SK-N-MC (cell line): Measurements from ENCODE around the gene BRI3BP.

Source experiments
- EZH2 ChIP-seq: fragments of 200-600 bp; sonication (generic); IDR thresholded peaks from one replicate; pipeline ENCODE4 v1.6.1; 2017; ENCODE audit warnings: antibody characterized with exemption
- FOXP2 ChIP-seq: optimal IDR thresholded peaks from 2 replicates; pipeline ENCODE3; 2011; ENCODE audit warnings: mild to moderate bottlenecking, moderate library complexity; ENCODE audit not compliant: insufficient read depth; ENCODE audit errors: extremely low read length, control extremely low read depth
- POLR2AphosphoS5 ChIP-seq: IDR thresholded peaks from 2 replicates; pipeline ENCODE4 v1.6.1; 2012; ENCODE audit warnings: mild to moderate bottlenecking, low read depth, low read length, borderline replicate concordance

- TF ChIP-seq POLR2AphosphoS5 (no peak), EZH2 (no peak), FOXP2 (no peak)
These were observed 77.4 kb downstream of the BRI3BP start for GRCh38 chr12:125070661-125071390.
